ENCODE results near the gene EPS8L2. TPM values are rescaled to one million over a fixed set of nuclear protein-coding genes. Genes with fewer than 3 reads are reported as not detected.

The EPS8L2 gene
- total RNA-seq, 2 donors from 2014 or later: 4.7 to 7.5 TPM

- no peak for DNase-seq (ENCODE audit: low spot score)
- H3K4me1 ChIP-seq: peaks cover 0 to 31% of the 10 kb centered on the region in 2 donors
- H3K4me3 ChIP-seq: no peak overlapping the region
- H3K9me3 ChIP-seq: no peaks in the 10 kb centered on the region
- no peaks in the 10 kb centered on the region for H3K36me3 ChIP-seq
- H3K27me3 ChIP-seq: peaks cover 0 to 7% of the 10 kb centered on the region in 2 donors
- no peak for TF ChIP-seq CTCF (IDR thresholded peaks at IDR 0.05)
- H3K27ac ChIP-seq: no peak overlapping the region
Measured at GRCh38 chr11:703506-703905, 2.5 kb upstream of the EPS8L2 start.

- Histone ChIP-seq H3K4me1 (peaks cover 0 to 31% of the 10 kb centered on the region in 2 donors), H3K27ac (no peak overlapping the region)
Measured at GRCh38 chr11:704228-704674, 1.8 kb upstream of the EPS8L2 start.

GRCh38 chr11:704781-705645 lies 1.0 kb upstream of the EPS8L2 start:
- H3K4me1 ChIP-seq: peaks cover 0 to 31% of the 10 kb centered on the region in 2 donors
- no peak for DNase-seq (ENCODE audit: low spot score)
- TF ChIP-seq CTCF (IDR thresholded peaks at IDR 0.05): no peak
- no peaks in the 10 kb centered on the region for H3K9me3 ChIP-seq
- H3K27ac ChIP-seq: peak overlapping the region in 1 of 2 donors; percentile 79
- no peak overlapping the region for H3K4me3 ChIP-seq
- H3K27me3 ChIP-seq: peaks cover 0 to 7% of the 10 kb centered on the region in 2 donors
- H3K36me3 ChIP-seq: no peaks in the 10 kb centered on the region

More at GRCh38 chr11:704228-704674, 1.8 kb upstream of the EPS8L2 start:
- H3K27me3 ChIP-seq: peaks cover 0 to 7% of the 10 kb centered on the region in 2 donors
- H3K4me3 ChIP-seq: no peak overlapping the region
- no peaks in the 10 kb centered on the region for H3K36me3 ChIP-seq
- no peak for DNase-seq (ENCODE audit: low spot score)
- TF ChIP-seq CTCF (IDR thresholded peaks at IDR 0.05): no peak
- no peaks in the 10 kb centered on the region for H3K9me3 ChIP-seq

- H3K9me3 ChIP-seq: no peaks in the 10 kb centered on the region
- peak overlapping the region; percentile 60 to 79 for H3K27ac ChIP-seq
- peak overlapping the region; percentile 47 to 50 for H3K4me3 ChIP-seq
- H3K36me3 ChIP-seq: no peaks in the 10 kb centered on the region
- H3K27me3 ChIP-seq: peaks cover 0 to 7% of the 10 kb centered on the region in 2 donors
- no peak for TF ChIP-seq CTCF (IDR thresholded peaks at IDR 0.05)
- H3K4me1 ChIP-seq: peaks cover 0 to 43% of the 10 kb centered on the region in 2 donors
- no peak for DNase-seq (ENCODE audit: low spot score)
Measured at GRCh38 chr11:706439-706956, 467 bp downstream of the EPS8L2 start.

GRCh38 chr11:706957-707816 lies 1.2 kb downstream of the EPS8L2 start:
- Histone ChIP-seq H3K4me1 (peaks cover 0 to 43% of the 10 kb centered on the region in 2 donors), H3K36me3 (no peaks in the 10 kb centered on the region), H3K27me3 (peaks cover 0 to 7% of the 10 kb centered on the region in 2 donors), H3K9me3 (no peaks in the 10 kb centered on the region), H3K27ac (peak overlapping the region; percentile 60 to 79), H3K4me3 (peak overlapping the region; percentile 47 to 50)
- no peak for DNase-seq (ENCODE audit: low spot score)
- TF ChIP-seq CTCF (IDR thresholded peaks at IDR 0.05): no peak
